Activated CD4-positive, alpha-beta T cell treated with anti-CD3 and anti-CD28 coated beads, Interleukin-2, amount 50 U/mL, for 4 hours (primary cell): ENCODE data around the gene DNTT.
"Not testable (repeated sequence)": the region's sequence is repeated elsewhere in the genome, so short reads cannot be mapped to it uniquely, and the experiment has no call there.

ENCODE experiments used
- DNase-seq, 2 experiments: peaks; one replicate each; pipeline ENCODE4 v3.0.0-alpha.2; 2020

Gene DNTT

DNA sequence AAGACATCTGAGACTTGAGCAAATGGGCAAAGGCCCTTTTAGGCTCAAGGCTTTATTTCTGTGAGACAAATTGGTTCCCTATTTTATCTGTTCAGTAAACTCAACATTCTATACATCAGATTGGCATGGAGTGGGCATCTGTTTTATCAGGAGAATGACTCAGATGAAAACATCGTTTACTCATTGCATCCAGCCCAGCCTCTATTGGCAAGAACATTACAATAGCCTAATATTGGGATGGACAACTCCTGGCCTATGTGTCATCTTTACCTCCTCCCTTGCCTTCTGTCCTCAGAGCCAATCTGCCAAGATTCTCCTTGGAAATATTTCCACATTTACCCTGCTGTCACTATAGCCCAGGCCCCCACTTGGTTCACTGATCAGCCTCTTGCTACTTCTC is 27.4 kb upstream of the DNTT start:
- DNase-seq, result no peak

DNA sequence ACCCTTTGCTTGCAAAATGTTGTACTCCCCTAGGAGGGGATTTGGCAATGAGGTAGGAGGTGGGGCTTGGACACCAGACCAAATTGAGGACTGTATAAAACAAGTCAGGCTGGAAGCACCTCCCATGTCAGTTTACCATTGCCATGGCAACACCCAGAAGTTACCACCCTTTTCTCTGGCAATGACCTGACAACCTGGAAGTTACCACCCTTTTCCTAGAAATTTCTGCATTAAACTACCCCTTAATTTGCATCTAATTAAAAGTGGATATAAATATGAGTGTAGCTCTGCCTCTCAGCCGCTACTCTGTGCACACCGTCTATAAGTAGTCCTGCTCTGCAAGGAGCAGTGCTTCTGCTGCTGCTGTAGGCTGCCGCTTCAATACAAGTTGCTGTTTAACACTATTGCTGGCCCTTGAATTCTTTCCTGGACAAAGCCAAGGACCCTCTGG is 25.0 kb upstream of the DNTT start:
- DNase-seq, result no peak

DNA sequence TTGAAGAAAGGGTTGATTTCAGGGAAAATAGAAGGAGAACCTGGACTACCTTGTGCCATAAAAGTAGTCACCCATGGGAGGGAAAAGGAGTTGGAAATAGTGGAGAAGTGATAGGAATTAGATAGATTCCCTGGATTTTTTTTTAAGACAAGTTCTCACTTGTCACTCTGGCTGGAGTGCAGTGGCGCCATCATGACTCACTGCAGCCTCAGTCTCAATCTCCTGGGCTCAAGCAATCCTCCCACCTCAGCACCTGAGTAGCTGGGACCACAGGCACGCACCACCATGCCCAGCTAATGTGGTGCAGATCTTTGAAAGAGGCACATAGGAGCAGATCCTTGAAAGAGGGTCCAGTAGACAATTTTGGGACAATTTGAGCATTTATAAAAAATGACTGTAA is 23.4 kb upstream of the DNTT start:
- DNase-seq, result no peak

DNA sequence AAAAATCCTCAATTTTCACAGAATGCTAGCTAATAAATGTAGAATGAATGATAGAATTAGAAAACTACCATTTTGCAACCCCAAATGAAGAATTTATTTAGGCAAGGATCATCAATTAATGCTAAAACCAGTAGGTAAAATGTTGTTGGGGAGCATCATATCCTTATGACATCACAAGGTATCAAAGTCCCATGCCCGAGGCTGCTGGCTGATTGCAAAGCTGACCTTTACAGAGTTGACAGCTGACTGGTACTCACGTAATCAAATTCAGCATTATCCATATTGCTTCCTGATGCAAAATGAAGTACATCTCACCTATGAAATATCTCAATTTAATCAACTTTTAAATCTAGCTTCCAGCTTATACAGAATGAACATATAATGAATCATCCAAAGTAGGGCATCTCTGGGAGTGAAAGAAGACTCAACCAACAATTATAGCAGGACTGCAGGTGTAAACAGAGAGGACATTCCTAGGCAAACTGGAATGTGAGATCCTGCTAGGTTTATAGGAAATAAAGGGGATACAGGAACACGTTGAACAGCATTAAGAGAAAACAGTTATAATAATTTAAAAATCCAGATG is 22.7 kb upstream of the DNTT start:
- DNase-seq, result no peak

DNA sequence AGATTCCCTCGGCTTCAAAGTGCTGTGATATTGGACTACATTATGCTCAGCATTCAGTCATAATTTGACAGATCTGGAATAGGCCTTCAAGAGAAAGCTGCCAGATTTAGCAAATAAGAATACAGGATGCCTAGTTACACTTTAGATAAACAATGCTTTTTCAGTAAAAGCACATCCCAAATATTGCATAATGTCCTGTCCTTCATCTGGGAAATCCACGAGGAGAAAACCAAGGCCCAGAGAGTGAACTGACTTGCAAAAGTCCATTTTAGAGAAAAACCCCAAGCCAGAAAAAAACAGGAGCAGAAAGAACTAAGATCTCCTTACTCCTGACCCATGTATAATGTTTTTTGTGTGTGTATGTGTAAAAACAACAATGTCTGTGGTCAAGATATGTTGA is 20.9 kb upstream of the DNTT start:
- DNase-seq, result no peak

DNA sequence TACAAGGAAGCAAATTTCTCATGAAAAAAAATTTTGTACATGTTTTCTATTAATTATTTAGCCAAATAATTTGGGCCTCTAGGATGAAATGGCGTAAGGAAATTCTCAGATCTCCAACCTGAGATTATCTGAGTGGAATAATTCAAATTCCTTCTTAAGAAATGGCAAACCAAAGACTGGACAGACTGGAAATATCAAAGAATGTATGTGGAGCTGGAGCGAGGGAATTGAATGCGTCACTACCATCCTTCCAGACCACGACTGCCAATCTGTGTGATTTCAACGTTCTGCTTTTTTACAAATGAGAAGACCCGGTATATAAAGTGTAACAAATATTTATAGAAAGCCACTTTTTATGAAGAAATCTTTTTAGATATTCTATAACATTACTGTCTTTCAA is 20.5 kb upstream of the DNTT start:
- DNase-seq, result no peak

DNA sequence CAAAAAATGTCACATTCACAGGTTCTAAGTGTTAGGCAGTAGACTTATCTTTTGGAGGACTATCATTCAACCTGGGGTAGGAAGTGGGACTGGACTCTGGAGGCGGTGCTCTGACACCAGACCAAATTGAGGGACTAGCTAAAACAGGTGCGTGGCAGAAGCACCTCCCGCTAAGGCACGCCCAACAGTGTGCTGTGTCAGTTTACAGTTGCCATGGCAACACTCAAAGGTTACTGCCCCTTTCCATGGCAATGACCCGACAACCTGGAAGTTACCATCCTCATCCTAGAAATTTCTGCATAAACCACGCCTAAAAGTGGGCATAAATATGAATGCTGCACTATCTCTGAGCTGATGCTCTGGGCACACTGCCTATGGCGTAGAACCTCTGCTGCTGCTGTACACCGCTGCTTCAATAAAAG is 18.9 kb upstream of the DNTT start:
- no peak for DNase-seq

DNA sequence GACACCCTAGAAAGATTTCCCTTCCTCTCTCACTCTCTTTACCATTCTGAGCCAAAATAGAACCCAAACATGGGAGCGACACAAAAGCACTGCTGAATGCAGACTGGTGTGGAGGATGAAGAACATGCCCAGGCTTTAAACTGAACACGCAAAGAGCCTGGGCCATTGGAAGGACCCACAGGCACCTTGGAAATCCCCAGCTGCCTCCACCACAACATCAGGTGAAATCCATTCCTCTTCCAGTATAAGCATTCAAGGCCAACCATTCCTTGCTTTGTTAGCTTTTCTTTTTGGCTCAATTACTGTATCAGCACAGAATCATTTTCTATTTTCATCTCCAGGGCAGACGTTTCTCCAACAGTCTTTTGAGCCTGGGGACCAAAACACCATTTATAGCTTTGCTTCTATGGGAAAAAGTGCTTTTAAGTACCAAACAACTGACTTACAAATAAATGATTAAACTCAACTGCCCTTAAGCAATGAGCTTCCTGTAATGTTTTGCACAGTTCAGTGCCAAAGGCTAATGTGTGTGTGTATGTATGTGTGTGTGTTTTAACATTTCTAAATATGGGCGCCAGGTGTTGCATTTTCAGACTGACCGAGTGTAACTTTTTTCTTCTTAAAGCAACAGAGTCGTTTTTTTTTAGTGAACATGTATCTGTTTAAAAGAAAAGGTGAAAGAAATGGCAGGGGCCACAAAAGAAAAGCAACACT is 16.7 kb upstream of the DNTT start:
- no peak for DNase-seq

DNA sequence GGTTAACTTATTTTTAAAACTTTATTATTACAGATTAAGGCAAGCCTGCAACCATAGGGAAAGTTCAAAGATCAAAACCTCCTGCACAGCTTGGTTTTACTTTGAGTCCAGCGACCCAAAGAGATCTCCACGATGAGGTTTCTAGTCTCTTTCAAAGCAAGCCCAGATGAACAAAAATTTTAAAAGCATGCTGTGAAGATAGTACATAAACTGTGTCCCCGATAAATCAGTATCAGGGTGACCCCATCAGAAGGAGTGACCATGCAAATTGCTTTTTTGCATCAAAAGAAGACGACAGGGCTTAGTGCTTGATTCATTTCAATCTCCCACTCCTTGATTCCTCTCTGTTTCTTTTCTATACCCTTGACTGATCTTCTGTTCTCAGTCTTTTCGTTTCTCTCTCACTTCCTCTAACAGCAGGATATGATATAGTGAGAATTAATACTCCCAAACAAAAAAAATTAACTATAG is 16.0 kb upstream of the DNTT start:
- no peak for DNase-seq

DNA sequence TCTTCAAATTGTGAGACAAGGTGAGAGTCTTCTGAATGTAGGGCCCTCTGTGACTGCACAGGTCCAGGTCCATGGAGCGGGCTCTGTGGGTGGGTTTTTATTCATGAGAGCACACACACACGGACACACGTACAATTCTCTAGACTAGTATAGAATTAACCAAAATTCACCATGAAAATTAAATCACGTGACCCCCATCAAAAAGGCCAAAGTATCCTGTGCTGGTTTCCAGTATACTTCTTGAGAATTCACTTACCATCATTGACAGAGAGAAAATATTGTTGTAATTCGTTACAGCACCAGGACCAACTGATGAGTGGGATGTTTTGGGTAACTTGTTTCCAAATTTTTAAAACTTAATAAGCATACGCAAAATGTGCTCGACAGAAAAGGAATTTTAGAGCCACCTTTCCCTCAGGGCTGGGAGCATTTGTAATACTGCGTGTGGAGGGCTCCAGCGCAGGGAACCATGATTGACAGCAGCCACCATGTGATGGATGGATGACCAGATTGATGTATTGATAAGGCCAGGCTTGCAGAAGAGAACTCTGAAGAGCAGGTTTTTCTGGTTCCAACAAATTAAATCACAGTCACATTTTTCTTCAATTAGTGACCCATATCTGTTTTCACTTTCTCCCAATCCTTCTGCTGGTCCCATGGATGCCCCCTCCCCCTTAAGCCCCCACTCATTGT is 14.9 kb upstream of the DNTT start:
- no peak for DNase-seq

DNA sequence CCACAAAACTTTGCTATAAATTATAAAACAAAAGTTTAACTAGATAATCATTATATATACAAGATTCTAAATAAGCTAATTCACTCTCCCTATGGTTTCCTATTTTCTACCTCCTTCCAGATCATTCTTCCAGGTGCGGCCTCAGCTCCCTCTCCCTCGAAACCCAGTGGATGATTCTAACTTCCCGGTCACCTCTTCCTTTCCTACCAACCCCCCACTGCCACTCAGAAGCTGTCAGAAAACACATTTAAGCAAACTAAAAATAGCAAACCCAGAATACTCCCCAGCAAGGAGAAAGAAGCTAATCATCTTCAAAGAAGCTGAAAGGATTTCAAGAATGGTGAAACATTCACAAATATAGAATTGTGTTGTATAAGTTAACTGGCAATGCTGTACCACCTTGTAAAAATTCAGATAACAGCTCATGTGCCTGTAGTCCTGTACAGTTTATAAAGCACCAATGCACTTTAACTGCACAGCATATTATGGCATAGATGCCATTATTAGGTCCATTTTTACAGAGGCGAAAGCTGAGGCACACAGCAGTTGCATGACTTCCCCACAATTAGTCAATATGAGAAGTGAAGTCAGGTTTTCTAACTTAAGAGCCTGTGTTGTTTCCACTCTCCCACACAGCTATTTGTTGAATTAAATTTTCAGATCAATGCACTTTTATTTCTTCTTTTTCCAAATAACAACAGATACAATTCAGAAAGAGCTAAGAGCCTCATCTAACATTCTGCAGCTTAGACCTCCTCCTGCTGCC is 13.7 kb upstream of the DNTT start:
- no peak for DNase-seq

DNA sequence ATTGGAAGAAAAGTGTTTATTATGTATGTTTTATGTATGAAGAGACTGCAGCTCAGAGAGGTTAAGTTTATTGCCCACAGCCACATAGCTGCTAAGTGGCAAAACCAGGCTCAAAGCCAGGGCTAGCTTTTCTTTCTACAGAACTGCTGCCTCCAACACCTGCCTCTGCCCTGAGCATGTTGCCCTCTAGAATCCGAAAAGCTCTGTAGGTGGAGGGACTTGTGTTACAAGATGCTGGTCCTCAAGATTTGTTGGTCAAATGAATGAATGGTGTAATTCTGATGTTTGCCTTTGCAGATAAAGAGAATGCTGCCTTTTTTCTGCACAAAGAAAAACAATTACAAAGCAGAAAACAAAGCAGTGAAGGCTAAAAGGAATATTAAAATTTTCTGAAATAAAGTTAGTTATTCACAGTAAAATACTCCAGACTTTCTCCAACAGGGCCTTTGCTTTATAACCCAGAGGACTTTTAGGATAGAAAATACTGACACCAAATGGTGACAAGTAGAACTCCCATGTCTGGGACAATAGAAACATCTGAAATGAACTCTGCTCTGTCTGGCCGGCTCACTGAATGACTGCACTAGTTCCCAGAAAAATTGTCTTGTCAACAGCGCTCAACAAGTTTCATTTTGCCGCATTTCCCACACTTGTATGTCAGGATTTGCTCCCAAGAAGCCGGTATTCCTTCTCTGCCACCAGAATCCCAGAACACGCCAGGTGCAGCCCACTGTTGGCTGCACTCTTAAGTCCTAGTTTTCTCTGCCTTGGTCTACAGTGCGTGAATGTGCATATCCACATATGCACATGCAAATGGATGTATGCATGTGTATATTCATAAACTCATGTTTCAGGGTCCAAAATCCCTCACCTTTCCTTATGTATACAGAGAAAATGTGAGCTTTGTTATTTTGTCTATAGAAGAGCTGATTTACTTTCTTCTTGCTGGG is 11.0 kb upstream of the DNTT start:
- DNase-seq, result no peak

DNA sequence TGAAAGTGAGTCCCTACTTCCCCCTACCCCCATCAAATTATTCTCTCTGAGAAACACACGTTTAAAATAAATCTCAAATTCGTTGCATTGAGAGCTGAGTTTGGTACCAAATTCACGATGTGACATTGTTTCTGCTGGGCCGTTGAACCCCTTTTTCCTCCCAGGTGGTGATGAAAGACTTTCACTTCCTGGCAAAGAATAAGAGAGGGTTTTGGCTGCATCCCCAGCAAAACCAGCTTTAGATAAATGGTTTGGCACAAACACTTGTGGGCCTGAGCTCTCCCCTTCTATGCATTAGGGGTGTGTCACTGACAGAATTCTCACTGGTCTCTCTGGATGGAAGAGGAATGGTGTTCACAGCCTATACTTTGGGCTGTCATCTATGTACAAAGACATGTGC is 8.8 kb upstream of the DNTT start:
- no peak for DNase-seq

DNA sequence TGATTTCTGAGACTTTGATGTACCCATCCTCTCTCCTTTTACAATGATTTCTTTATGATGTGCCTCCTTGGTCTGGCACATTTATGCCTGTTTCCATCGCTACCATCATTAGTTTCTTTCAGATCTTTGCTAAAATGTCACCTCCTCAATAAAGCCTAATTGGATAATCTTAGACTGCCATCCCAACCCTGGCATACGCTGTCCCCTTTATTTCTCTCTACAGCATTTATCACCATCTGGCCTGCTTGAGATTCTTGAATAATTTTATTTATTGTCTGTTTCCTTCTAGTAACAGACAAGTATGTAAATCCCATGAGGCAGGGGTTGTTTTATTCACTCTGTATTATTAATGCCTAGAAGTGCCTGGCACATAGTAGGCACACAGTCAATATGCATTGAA is 6.7 kb upstream of the DNTT start:
- no peak for DNase-seq

DNA sequence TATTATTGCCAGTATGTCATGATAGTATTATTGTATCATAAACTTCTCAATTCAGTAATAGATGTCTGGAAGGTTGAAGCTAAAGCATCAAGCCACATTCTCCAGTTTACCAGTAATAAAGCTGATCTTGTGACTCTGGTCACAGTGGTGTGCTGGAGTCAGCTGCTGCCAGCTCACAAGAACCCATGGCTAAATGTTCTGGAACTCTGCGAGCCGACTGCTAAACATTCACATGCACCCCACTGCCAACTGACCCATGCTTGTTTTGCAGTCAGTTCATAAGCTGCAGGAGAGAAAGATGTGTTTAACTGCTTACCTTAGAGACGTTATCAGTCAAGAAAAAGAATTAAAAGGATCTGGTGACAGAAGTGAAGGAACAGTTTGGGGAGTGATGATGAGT is 5.9 kb upstream of the DNTT start:
- DNase-seq, result no peak

DNA sequence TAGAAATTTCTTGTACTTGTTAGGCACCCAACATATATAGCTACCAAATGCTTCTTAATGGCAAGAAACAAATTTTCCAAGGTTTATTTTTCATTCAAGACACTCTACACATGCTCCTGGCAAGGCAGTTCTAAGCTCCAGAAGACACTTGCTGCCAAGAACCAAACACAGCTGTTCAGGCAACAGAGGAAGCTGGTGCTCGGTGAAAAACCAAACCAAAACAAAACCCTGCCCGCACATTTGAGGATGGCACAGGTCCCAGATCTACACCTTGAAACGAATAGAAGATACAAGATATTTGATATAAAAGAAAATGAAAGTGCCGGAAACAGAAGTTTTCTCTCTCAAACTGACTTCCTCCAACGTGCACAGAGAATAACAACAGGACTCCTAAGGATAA is 4.9 kb upstream of the DNTT start:
- no peak for DNase-seq

DNA sequence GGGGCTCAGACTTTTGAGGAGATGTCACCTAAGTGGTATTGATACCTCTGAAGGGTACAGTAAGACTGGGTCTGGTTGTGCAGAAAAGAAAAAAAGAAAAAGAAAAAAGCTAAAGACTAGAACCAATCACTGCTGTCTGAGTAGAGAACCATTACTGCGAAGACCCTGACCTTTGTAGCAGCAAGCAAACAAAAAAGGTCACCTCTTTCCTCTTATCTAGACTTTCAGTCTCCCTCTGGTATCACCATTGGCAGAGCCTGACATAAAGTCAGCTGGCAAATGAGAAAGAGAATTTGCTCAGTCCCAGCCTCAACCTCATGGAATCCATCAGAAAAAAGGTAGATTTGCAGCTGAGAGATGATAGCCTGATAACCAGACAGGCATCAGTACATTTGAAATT is 2.6 kb upstream of the DNTT start:
- DNase-seq, result no peak

DNA sequence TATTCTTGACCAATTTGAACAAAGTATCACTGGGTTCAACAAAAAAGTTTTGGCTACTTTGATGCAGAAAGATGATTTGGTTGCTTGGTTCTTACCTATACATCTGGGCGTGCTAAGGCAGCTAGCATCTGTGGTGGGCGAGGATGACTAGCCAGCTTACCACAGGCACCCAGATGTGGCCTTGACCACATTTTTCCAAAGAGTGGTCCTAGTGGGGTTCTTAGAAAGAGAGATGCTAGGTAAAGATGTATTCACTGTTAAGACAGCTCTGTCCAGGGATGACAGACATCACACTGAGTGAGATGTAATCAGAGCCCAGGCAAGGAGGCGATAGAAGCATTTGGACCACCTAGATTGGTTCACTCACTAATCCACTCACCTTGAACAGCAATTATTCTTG is 785 bp downstream of the DNTT start:
- DNase-seq, result no peak

DNA sequence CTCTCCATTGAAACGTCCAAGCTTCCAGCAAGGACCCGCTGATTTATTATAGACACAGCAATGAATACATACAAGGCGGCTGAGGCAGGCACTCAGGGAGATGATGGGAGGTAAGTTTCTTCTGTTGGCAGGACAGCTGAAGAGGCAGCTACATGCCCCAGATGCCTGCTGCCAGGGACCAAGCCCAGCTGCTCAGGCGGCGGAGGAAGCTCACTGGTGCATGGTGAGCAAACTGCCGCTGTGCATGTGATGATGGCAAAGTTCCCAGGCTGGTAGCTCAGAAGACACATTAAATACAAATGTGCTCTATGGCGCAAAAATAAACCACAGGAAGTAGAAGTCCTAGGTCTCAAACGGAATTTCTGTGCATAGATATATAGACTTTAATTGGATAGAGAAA is 2.3 kb downstream of the DNTT start:
- DNase-seq, result no peak

DNA sequence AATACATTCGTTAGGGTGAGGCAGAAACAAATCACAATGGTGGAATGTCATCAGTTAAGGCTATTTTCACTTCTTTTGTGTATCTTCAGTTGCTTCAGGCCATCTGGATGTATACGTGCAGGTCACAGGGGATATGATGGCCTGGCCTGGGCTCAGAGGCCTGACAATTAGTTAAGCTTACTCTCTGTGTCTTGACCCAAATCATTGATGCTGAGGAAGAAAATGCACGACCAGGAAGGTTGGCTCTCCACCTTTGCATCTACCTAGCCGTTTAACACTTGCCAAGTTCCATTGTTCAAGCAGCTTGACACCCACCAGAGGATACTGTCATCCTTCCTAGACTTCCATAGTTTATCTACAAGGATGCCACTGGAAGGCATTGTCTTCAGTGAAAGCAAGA is 4.6 kb downstream of the DNTT start:
- DNase-seq, result not testable (repeated sequence)

DNA sequence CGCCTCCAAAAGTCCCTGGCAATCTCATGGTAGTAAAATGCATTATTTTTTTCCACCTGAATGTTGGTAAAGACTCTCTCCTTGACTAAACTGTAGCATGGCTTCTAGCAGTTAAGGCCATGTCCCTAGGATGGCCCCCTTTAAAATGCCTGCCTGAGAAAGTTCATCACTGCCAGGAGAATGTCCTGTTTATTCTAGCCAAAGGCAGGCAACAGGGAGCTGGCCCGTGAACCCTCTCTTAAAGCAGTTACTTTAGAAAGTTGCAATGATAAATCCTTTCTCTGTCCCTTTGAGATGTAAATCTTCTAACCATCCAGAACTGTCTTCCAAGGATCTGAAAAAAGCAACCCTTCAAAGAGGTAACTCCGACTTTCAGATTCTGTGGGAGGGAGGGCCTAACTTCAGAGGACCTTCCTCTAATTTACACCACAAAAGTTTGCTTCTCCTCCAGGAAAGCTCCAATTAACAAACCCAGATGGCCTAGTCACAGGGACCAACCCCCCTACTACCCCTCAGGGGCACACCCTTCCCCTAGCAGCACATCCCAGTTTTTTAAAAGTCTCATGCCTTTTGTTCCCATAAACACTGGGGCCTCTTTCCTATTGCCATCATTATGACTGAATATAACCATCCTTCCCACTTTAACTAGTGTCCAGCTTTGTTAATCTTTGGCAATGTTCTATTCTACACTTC is 5.5 kb downstream of the DNTT start:
- no peak for DNase-seq

DNA sequence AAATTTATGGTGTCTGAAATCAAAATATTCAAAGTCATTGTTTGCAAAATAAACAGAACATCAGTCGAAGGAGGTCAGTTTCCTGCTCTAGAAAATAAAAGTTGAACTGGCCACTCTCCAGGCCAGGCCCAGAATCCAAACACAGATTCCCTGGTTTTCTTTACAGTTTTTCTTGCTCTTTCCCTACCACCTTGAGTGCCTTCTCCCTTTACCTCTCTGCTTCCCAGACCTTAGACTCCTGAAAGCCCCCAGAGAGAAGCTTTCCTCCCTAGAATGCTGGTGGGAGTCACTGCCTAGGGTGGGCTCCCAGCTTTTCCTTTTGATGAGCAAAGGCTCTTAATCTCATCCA is 6.1 kb downstream of the DNTT start:
- DNase-seq, result no peak
